ENCODE data around the gene MUC20. TPM values are rescaled to one million over a fixed set of nuclear protein-coding genes. Genes with fewer than 3 reads are reported as not detected.
"Not testable (repeated sequence)": the region's sequence is repeated elsewhere in the genome, so short reads cannot be mapped to it uniquely, and the experiment has no call there.

MUC20 gene
- total and polyA plus RNA-seq, 2 donors (not counting 1 experiment from before 2014, with no cell fraction given): 0.54 to 0.66 TPM

- no peak overlapping the region for H2AFZ ChIP-seq (ENCODE audit: low read length)
- H3K36me3 ChIP-seq (ENCODE audit: control insufficient read depth, insufficient read depth, low read length): peaks cover 1% of the 10 kb centered on the region
- no peak overlapping the region for H3K4me3 ChIP-seq (replicated peaks in 1 of 4; ENCODE audit: control extremely low read depth in 1 of 4, insufficient read depth in 1 of 4, low read depth in 3 of 4, low read length in 4 of 4)
- peaks cover 3% of the 10 kb centered on the region for H3K4me1 ChIP-seq (ENCODE audit: control insufficient read depth, extremely low read depth, insufficient read depth, low read length)
- no peaks in the 10 kb centered on the region for H3K79me2 ChIP-seq (ENCODE audit: control insufficient read depth, insufficient read depth, low read length)
- no peak overlapping the region for H3K4me2 ChIP-seq (ENCODE audit: extremely low read depth, insufficient read depth, low read length)
- H3K27ac ChIP-seq (ENCODE audit: insufficient read depth, low read length): no peak overlapping the region
- peaks cover 3% of the 10 kb centered on the region for H3K27me3 ChIP-seq (ENCODE audit: control insufficient read depth, insufficient read depth, low read length)
- H4K20me1 ChIP-seq (ENCODE audit: control insufficient read depth, extremely low read depth, insufficient read depth, low read length): no peaks in the 10 kb centered on the region
- H3K9me3 ChIP-seq (ENCODE audit: control insufficient read depth, insufficient read depth, low read depth, low read length): no peaks in the 10 kb centered on the region
- TF ChIP-seq CTCF (conservative IDR thresholded peaks at IDR 0.05 in 1 of 2, IDR thresholded peaks at IDR 0.05 in 1 of 2; ENCODE audit: low read depth in 1 of 2, low read length in 2 of 2) (no peak), EZH2 (IDR thresholded peaks at IDR 0.05; ENCODE audit: low read length, missing control alignments) (no peak)
- H3K9ac ChIP-seq (ENCODE audit: insufficient read depth, low read length): no peak overlapping the region
- no peak for DNase-seq (ENCODE audit: low read depth in 2 of 2)
These were observed 2.8 kb upstream of the MUC20 start for GRCh38 chr3:195717852-195718476.

- Histone ChIP-seq H2AFZ (ENCODE audit: low read length) (no peak overlapping the region), H3K27ac (ENCODE audit: insufficient read depth, low read length) (no peak overlapping the region), H3K4me3 (replicated peaks in 1 of 4; ENCODE audit: control extremely low read depth in 1 of 4, insufficient read depth in 1 of 4, low read depth in 3 of 4, low read length in 4 of 4) (no peak overlapping the region), H3K36me3 (ENCODE audit: control insufficient read depth, insufficient read depth, low read length) (peaks cover 1% of the 10 kb centered on the region), H3K4me1 (ENCODE audit: control insufficient read depth, extremely low read depth, insufficient read depth, low read length) (peaks cover 3% of the 10 kb centered on the region), H3K27me3 (ENCODE audit: control insufficient read depth, insufficient read depth, low read length) (peaks cover 3% of the 10 kb centered on the region), H4K20me1 (ENCODE audit: control insufficient read depth, extremely low read depth, insufficient read depth, low read length) (no peaks in the 10 kb centered on the region), H3K4me2 (ENCODE audit: extremely low read depth, insufficient read depth, low read length) (no peak overlapping the region), H3K79me2 (ENCODE audit: control insufficient read depth, insufficient read depth, low read length) (no peaks in the 10 kb centered on the region), H3K9me3 (ENCODE audit: control insufficient read depth, insufficient read depth, low read depth, low read length) (no peaks in the 10 kb centered on the region), H3K9ac (ENCODE audit: insufficient read depth, low read length) (no peak overlapping the region)
- DNase-seq (ENCODE audit: low read depth in 2 of 2): no peak
- TF ChIP-seq EZH2 (IDR thresholded peaks at IDR 0.05; ENCODE audit: low read length, missing control alignments): no peak
These were observed 2.2 kb upstream of the MUC20 start for GRCh38 chr3:195718477-195718984.

GRCh38 chr3:195719514-195720254, 1.1 kb upstream of the MUC20 start:
- H3K36me3 ChIP-seq (ENCODE audit: control insufficient read depth, insufficient read depth, low read length): not testable (repeated sequence)

GRCh38 chr3:195722139-195722995, 1.6 kb downstream of the MUC20 start:
- H3K36me3 ChIP-seq (ENCODE audit: control insufficient read depth, insufficient read depth, low read length); H3K4me1 ChIP-seq (ENCODE audit: control insufficient read depth, extremely low read depth, insufficient read depth, low read length); H3K79me2 ChIP-seq (ENCODE audit: control insufficient read depth, insufficient read depth, low read length); H3K9me3 ChIP-seq (ENCODE audit: control insufficient read depth, insufficient read depth, low read depth, low read length); H3K27ac ChIP-seq (ENCODE audit: insufficient read depth, low read length); H3K4me3 ChIP-seq (replicated peaks in 1 of 4; ENCODE audit: control extremely low read depth in 1 of 4, insufficient read depth in 1 of 4, low read depth in 3 of 4, low read length in 4 of 4); DNase-seq (ENCODE audit: low read depth in 2 of 2); H3K4me2 ChIP-seq (ENCODE audit: extremely low read depth, insufficient read depth, low read length); H3K27me3 ChIP-seq (ENCODE audit: control insufficient read depth, insufficient read depth, low read length); H2AFZ ChIP-seq (ENCODE audit: low read length); H3K9ac ChIP-seq (ENCODE audit: insufficient read depth, low read length); H4K20me1 ChIP-seq (ENCODE audit: control insufficient read depth, extremely low read depth, insufficient read depth, low read length): not testable (repeated sequence)

More at GRCh38 chr3:195719514-195720254, 1.1 kb upstream of the MUC20 start:
- H3K27ac ChIP-seq (ENCODE audit: insufficient read depth, low read length); H3K4me1 ChIP-seq (ENCODE audit: control insufficient read depth, extremely low read depth, insufficient read depth, low read length); H3K4me2 ChIP-seq (ENCODE audit: extremely low read depth, insufficient read depth, low read length); H3K9me3 ChIP-seq (ENCODE audit: control insufficient read depth, insufficient read depth, low read depth, low read length); H3K4me3 ChIP-seq (replicated peaks in 1 of 4; ENCODE audit: control extremely low read depth in 1 of 4, insufficient read depth in 1 of 4, low read depth in 3 of 4, low read length in 4 of 4); H2AFZ ChIP-seq (ENCODE audit: low read length); H3K79me2 ChIP-seq (ENCODE audit: control insufficient read depth, insufficient read depth, low read length); DNase-seq (ENCODE audit: low read depth in 2 of 2); H3K27me3 ChIP-seq (ENCODE audit: control insufficient read depth, insufficient read depth, low read length); H4K20me1 ChIP-seq (ENCODE audit: control insufficient read depth, extremely low read depth, insufficient read depth, low read length); H3K9ac ChIP-seq (ENCODE audit: insufficient read depth, low read length): not testable (repeated sequence)

- H3K27me3 ChIP-seq (ENCODE audit: control insufficient read depth, insufficient read depth, low read length); H3K9me3 ChIP-seq (ENCODE audit: control insufficient read depth, insufficient read depth, low read depth, low read length); H3K9ac ChIP-seq (ENCODE audit: insufficient read depth, low read length); H3K4me3 ChIP-seq (replicated peaks in 1 of 4; ENCODE audit: control extremely low read depth in 1 of 4, insufficient read depth in 1 of 4, low read depth in 3 of 4, low read length in 4 of 4); H3K36me3 ChIP-seq (ENCODE audit: control insufficient read depth, insufficient read depth, low read length); H2AFZ ChIP-seq (ENCODE audit: low read length); DNase-seq (ENCODE audit: low read depth in 2 of 2); H3K27ac ChIP-seq (ENCODE audit: insufficient read depth, low read length); H4K20me1 ChIP-seq (ENCODE audit: control insufficient read depth, extremely low read depth, insufficient read depth, low read length); H3K79me2 ChIP-seq (ENCODE audit: control insufficient read depth, insufficient read depth, low read length); H3K4me1 ChIP-seq (ENCODE audit: control insufficient read depth, extremely low read depth, insufficient read depth, low read length); H3K4me2 ChIP-seq (ENCODE audit: extremely low read depth, insufficient read depth, low read length): not testable (repeated sequence)
These were observed 2.2 kb downstream of the MUC20 start for GRCh38 chr3:195722996-195723345.
